Activated CD4-positive, alpha-beta T cell treated with anti-CD3 and anti-CD28 coated beads, Interleukin-2, amount 50 U/mL, for 1 hour (primary cell): Measurements from ENCODE around the gene MAN2B2.

Experiments
- DNase-seq: peaks from one replicate; pipeline ENCODE4 v3.0.0-alpha.2; 2020

The MAN2B2 gene

GRCh38 chr4:6546681-6547447 lies 28.1 kb upstream of the MAN2B2 start:
- DNase-seq: peak; percentile 34

DNA sequence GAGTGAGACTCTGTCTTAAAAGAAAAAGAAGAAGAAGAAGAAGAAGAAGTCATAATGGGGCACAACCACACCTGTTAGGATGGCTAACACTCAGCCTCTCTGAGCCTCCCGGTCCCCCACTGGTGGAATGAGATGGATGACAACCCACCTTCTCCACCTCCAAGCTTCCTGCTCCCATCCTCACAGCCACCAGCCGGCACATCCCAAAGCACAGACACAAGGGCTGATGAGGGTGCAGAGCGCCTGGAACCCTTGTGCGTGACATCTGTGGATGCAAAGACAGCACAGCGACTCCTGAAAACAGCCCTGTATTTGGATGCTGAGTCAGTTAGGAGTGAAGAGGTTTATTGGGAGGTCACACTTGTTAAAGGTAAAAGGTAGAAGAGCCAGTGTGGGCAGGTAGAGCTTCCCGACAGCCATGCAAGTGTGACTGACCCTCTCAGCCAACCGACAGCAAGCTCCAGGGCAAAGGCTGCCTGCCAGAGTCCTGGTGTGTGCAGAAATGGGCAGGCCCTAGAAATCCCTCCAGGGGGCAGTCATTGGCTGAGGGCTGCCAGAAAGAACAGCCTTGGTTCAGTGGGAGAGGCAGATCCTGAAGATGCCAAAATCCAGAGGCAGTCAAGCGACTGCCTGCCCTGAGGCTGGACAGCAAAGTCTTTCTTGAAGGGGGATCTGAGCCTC lies 26.6 kb upstream of the MAN2B2 start:
- DNase-seq: no peak

GRCh38 chr4:6548882-6549230 lies 26.1 kb upstream of the MAN2B2 start:
- DNase-seq: no peak

GRCh38 chr4:6549445-6549844 lies 25.5 kb upstream of the MAN2B2 start:
- DNase-seq: no peak

DNA sequence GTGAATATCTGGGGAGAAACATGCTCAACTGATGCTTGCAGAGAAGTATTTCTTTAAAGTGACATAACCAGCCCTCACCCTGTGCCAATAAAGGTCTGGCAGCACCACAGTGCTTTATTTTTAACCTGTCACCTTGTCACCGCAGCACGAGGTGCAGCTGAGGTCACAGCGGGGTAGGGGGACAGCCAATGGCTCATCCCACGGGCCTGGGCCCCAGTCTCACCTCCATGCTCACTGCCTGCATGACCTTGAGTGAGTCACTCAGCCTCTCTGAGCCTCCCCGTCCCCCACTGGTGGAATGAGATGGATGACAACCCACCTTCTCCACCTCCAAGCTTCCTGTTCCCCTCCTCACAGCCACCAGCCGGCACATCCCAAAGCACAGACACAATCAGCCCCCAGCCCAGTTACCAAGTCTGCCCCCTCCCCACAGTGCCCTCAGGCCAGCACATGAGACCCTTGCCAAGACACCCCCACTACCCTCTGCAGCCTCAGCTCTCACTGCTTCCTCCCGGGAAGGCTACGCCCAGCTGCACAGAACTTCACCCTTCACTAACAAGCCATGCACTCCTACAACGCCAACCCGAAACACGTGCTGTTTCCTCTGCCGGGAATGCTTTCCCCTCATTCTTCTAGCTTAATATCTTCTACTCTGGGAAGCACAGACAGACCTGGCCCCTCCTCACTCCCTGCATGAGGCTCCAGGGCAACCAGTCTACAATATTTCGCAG lies 24.9 kb upstream of the MAN2B2 start:
- DNase-seq: no peak

- no peak for DNase-seq
Observed at GRCh38 chr4:6550821-6551220, 24.2 kb upstream of the MAN2B2 start.

DNA sequence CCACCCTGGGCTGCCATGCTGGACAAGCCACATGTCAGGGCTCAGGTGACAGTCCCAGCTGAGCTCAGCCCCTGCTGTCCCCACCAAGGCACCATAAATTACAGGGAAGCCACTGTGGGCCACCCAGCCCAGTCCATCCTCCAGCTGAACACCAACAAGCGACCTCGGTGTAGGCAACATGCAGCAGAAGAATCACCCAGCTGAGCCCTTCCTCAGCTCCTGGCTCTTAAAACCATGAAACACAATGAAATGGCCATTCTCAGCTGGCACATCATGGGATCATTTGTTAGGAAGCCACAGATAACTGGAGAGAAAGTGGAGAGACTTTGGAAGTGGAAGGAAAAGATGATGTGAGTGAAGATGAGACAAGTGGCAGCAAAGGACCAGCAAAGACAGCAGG lies 23.3 kb upstream of the MAN2B2 start:
- DNase-seq: no peak

GRCh38 chr4:6555519-6555918 lies 19.5 kb upstream of the MAN2B2 start:
- no peak for DNase-seq

DNA sequence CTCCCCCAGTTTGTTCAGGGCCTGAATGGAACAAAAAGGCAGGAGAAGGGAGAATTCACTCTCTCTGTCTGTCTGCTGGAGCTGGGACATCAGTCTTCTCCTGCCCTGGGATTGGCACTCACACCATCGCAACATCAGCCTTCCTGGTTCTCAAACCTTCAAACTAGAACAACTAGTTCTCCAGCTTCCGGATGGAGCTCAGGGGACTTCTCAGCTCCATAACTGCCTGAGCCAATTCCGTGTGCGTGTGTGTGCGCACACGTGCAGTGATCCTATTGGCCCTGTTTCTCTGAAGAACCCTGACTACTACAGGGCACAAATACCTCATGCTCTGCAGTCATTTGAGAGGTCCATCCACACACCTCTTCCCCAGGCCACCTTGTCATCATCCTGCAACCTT lies 18.7 kb upstream of the MAN2B2 start:
- DNase-seq: no peak

DNA sequence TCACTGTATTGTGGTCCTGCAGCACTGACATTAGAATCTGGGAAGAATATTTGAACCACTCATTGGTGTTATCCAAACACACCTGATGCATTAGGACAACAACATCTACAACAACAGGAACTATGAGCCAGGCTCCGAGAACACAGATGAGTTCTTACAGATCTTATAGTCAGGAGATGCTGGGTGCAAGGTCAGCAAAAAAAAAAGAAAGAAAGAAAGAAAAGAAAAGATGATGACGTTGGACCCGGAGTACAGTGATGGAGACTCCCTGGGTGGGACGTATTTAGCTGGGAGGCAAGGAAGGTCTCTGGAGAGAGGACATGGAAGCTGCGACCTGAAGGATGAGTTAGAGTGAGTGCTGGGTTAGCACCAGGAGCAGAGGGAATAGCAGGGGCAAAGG lies 17.8 kb upstream of the MAN2B2 start:
- DNase-seq: no peak

GRCh38 chr4:6557856-6558255 lies 17.1 kb upstream of the MAN2B2 start:
- no peak for DNase-seq

- DNase-seq: no peak
Observed at GRCh38 chr4:6560416-6561172, 14.4 kb upstream of the MAN2B2 start.

DNA sequence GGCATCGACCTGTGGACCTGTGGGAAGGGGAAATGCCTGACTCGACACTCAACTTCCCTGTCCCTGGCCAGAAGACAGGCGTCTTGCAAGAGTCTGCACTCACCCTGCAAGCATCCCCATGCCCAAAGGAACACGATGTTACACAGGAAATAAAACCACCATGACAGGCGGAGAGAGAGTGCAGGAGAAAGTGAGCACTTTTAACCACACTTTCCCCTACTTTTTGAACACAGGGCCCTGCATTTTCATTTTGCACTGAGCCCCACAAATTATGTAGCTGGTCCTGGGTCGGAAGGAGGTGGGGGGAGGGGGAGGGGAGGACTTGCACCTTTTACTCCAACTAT lies 13.8 kb upstream of the MAN2B2 start:
- no peak for DNase-seq

- no peak for DNase-seq
Observed at GRCh38 chr4:6561706-6562371, 13.2 kb upstream of the MAN2B2 start.

GRCh38 chr4:6562931-6563901 lies 11.8 kb upstream of the MAN2B2 start:
- no peak for DNase-seq

DNA sequence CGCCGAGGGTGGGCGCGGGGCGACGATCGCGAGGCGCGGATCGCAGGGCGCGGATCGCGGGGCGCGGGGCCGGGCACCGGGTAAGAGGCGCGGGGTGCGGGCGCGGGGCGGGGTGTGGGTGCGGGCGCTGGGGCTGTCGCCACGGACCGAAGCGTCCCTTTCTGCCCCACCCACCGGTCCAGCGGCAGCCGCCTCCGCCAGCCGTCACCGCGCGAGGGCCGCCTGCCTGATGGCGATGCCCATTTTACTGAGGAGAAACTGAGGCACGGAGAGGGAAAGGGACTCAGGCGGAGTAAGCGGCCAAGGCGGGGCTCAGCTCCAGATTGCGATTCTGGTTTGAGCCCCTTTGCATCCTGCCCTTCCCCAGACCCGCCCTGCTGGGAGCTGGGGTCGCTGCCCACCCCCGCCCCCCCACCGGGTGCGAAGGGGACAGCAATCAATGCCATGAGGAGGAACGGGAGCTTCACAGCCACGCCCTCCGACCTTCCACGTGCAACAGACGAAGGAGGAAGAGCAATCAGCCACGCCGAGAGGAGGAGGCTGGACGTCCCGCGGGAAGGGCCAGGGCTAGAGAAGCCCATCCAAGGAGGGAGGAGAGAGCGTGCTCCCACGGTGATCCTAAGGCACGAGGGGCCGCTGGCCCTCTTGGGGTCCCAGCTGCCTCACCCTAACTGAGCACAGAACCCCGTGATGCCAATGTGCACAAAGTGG lies 10.9 kb upstream of the MAN2B2 start:
- DNase-seq: no peak

- no peak for DNase-seq
Observed at GRCh38 chr4:6565691-6566390, 9.1 kb upstream of the MAN2B2 start.

GRCh38 chr4:6566391-6567190 lies 8.4 kb upstream of the MAN2B2 start:
- DNase-seq: no peak

DNA sequence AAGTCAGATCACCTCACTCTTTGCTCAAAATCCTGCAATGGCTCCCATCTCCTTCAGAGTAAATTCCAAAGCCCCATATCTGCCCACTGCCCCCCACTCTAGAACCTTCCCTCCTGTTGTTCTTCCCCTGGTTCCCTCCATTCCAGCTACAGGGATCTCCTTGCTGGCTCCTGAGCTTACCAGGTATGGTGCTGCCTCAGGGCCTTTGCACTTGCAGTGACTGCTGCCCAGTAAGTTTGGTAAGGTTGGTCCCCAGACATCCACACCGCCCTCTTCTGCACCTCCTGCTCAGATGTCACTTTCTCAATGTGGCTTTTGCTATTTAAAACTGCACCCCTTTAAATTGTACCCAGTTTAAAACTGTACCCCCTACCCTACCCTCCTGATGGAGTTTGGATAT lies 7.8 kb upstream of the MAN2B2 start:
- no peak for DNase-seq
